ENCODE measurements around the gene TMEM108.

TMEM108 gene

GRCh38 chr3:133377396-133377795 is 339.2 kb downstream of the TMEM108 start:
- no peak overlapping the region for H3K27ac ChIP-seq

GRCh38 chr3:133379926-133380325 is 341.7 kb downstream of the TMEM108 start:
- TF ChIP-seq CTCF (conservative IDR thresholded peaks at IDR 0.05) = no peak
- no peak for TF ChIP-seq ZFX (IDR thresholded peaks at IDR 0.05)
- no peak overlapping the region for H3K27ac ChIP-seq

More at GRCh38 chr3:133377396-133377795, 339.2 kb downstream of the TMEM108 start:
- TF ChIP-seq CTCF (conservative IDR thresholded peaks at IDR 0.05) (peak; percentile 65), ZFX (IDR thresholded peaks at IDR 0.05) (no peak)

- H3K27ac ChIP-seq = no peak overlapping the region
- TF ChIP-seq CTCF (conservative IDR thresholded peaks at IDR 0.05) (no peak), ZFX (IDR thresholded peaks at IDR 0.05) (no peak)
These were observed 342.5 kb downstream of the TMEM108 start for GRCh38 chr3:133380481-133381225.

GRCh38 chr3:133381346-133382109 is 343.3 kb downstream of the TMEM108 start:
- TF ChIP-seq ZFX (IDR thresholded peaks at IDR 0.05) = no peak
- no peak for TF ChIP-seq CTCF (conservative IDR thresholded peaks at IDR 0.05)
- H3K27ac ChIP-seq = no peak overlapping the region

GRCh38 chr3:133383175-133383574 is 345.0 kb downstream of the TMEM108 start:
- H3K27ac ChIP-seq = no peak overlapping the region
- no peak for TF ChIP-seq ZFX (IDR thresholded peaks at IDR 0.05)
- TF ChIP-seq CTCF (conservative IDR thresholded peaks at IDR 0.05) = no peak

GRCh38 chr3:133383741-133384140 is 345.6 kb downstream of the TMEM108 start:
- no peak overlapping the region for H3K27ac ChIP-seq
- TF ChIP-seq ZFX (IDR thresholded peaks at IDR 0.05) (no peak), CTCF (conservative IDR thresholded peaks at IDR 0.05) (no peak)
